Mesenchymal stem cell (in vitro differentiated cells and primary cell): ENCODE measurements around the gene SDR42E2.

ENCODE experiments used
- DNase-seq: peaks from one replicate; pipeline ENCODE4 v3.0.0-alpha.2; 2013
- H2AFZ ChIP-seq: one replicate; pipeline ENCODE4 v1.6.1; 2013; ENCODE audit warnings: low read depth, mild to moderate bottlenecking, control low read depth, inconsistent platforms, low read length, moderate library complexity
- H2AK5ac ChIP-seq: 2 replicates; pipeline ENCODE4 v1.6.1; 2013; ENCODE audit warnings: low read length, moderate library complexity, mild to moderate bottlenecking, inconsistent platforms; ENCODE audit not compliant: severe bottlenecking
- H2BK120ac ChIP-seq: one replicate; pipeline ENCODE4 v1.6.1; 2013; ENCODE audit warnings: low read depth, mild to moderate bottlenecking, inconsistent platforms, low read length, moderate library complexity
- H2BK12ac ChIP-seq, 2 experiments: one replicate each; pipeline ENCODE4 v1.6.1; 2013; ENCODE audit warnings: inconsistent platforms in 2 of 2, low read length in 2 of 2, mild to moderate bottlenecking in 2 of 2, moderate library complexity in 2 of 2, control low read depth in 1 of 2
- H2BK15ac ChIP-seq: one replicate; pipeline ENCODE4 v1.6.1; 2013; ENCODE audit warnings: mild to moderate bottlenecking, low read depth, inconsistent platforms; ENCODE audit not compliant: poor library complexity, severe bottlenecking
- H2BK5ac ChIP-seq: 2 replicates; pipeline ENCODE4 v1.6.1; 2013; ENCODE audit warnings: low read depth, mild to moderate bottlenecking, low read length, control low read depth, inconsistent platforms; ENCODE audit not compliant: poor library complexity, severe bottlenecking
- H3K14ac ChIP-seq, 2 experiments: one replicate each; pipeline ENCODE4 v1.6.1; 2013; ENCODE audit warnings: inconsistent platforms in 2 of 2, low read length in 2 of 2, control low read depth in 1 of 2, mild to moderate bottlenecking in 1 of 2, moderate library complexity in 1 of 2
- H3K18ac ChIP-seq, 2 experiments: one replicate each; pipeline ENCODE4 v1.6.1; 2013; ENCODE audit warnings: inconsistent platforms in 2 of 2, low read length in 2 of 2, control low read depth in 1 of 2, low read depth in 1 of 2, mild to moderate bottlenecking in 1 of 2
- H3K23ac ChIP-seq, 2 experiments: one replicate each; pipeline ENCODE4 v1.6.1; 2013; ENCODE audit warnings: inconsistent platforms in 2 of 2, low read length in 2 of 2, mild to moderate bottlenecking in 2 of 2, moderate library complexity in 2 of 2, control low read depth in 1 of 2
- H3K27ac ChIP-seq: 2 replicates; pipeline ENCODE4 v1.5.1; 2013; ENCODE audit warnings: mild to moderate bottlenecking, moderate library complexity, low read length, control low read depth, inconsistent platforms; ENCODE audit not compliant: poor library complexity, severe bottlenecking
- H3K27me3 ChIP-seq, 2 experiments: 2 replicates each; pipeline versions ENCODE4 v1.6.1 to v1.7.0; 2013; ENCODE audit warnings: low read length in 2 of 2, mild to moderate bottlenecking in 2 of 2, moderate library complexity in 2 of 2, control low read depth in 1 of 2, inconsistent platforms in 1 of 2; ENCODE audit not compliant: control insufficient read depth in 1 of 2, insufficient read depth in 1 of 2
- H3K36me3 ChIP-seq, 2 experiments: 2 replicates each; pipeline versions ENCODE4 v1.6.1 to v1.7.0; 2013; ENCODE audit warnings: low read length in 2 of 2, control low read depth in 1 of 2, inconsistent platforms in 1 of 2, low read depth in 1 of 2, mild to moderate bottlenecking in 1 of 2; ENCODE audit not compliant: insufficient read depth in 2 of 2, control insufficient read depth in 1 of 2
- H3K4ac ChIP-seq, 2 experiments: one replicate each; pipeline ENCODE4 v1.6.1; 2013; ENCODE audit warnings: inconsistent platforms in 2 of 2, low read length in 2 of 2, mild to moderate bottlenecking in 2 of 2, moderate library complexity in 2 of 2, control low read depth in 1 of 2, low read depth in 1 of 2
- H3K4me1 ChIP-seq: 2 replicates; pipeline ENCODE4 v1.6.1; 2013; ENCODE audit warnings: low read depth, low read length, control low read depth; ENCODE audit not compliant: control insufficient read depth, insufficient read depth
- H3K4me2 ChIP-seq: 2 replicates; pipeline ENCODE4 v1.6.1; 2013; ENCODE audit warnings: low read length, mild to moderate bottlenecking, inconsistent platforms; ENCODE audit not compliant: poor library complexity, severe bottlenecking
- H3K4me3 ChIP-seq, 2 experiments: 2 replicates each; pipeline versions ENCODE4 v1.5.1 to v1.7.0; 2013; ENCODE audit warnings: low read length in 2 of 2, mild to moderate bottlenecking in 2 of 2, control low read depth in 1 of 2, low read depth in 1 of 2; ENCODE audit not compliant: insufficient read depth in 1 of 2
- H3K79me1 ChIP-seq: replicated peaks from 2 replicates; pipeline ENCODE4 v1.6.1; 2013; ENCODE audit warnings: mild to moderate bottlenecking, control low read depth, low read length, inconsistent platforms; ENCODE audit not compliant: poor library complexity, severe bottlenecking
- H3K9ac ChIP-seq: 2 replicates; pipeline ENCODE4 v1.7.0; 2013; ENCODE audit warnings: mild to moderate bottlenecking, low read length, moderate library complexity
- H3K9me3 ChIP-seq: 2 replicates; pipeline ENCODE4 v1.7.0; 2013; ENCODE audit warnings: mild to moderate bottlenecking, low read length; ENCODE audit not compliant: control insufficient read depth
- H4K8ac ChIP-seq: one replicate; pipeline ENCODE4 v1.6.1; 2013; ENCODE audit warnings: inconsistent platforms, mild to moderate bottlenecking, low read length, moderate library complexity
- H4K91ac ChIP-seq: one replicate; pipeline ENCODE4 v1.6.1; 2013; ENCODE audit warnings: mild to moderate bottlenecking, low read length, inconsistent platforms
- WGBS: methylation state at CpG from one replicate; pipeline ENCODE4 v1.1.7; 2013; ENCODE audit warnings: mixed read lengths; 5-methylcytosine and 5-hydroxymethylcytosine counted together

The SDR42E2 gene

GRCh38 chr16:22144520-22144919 lies 17.8 kb upstream of the SDR42E2 start:
- Histone ChIP-seq H4K91ac (no peak overlapping the region), H2BK15ac (no peak overlapping the region), H4K8ac (no peak overlapping the region), H3K79me1 (no peaks in the 10 kb centered on the region), H3K27ac (no peak overlapping the region), H3K9me3 (no peaks in the 10 kb centered on the region), H3K4me2 (no peak overlapping the region), H3K27me3 (peaks cover 29 to 62% of the 10 kb centered on the region in 2 experiments), H3K18ac (no peak overlapping the region), H3K4ac (no peak overlapping the region), H3K9ac (no peak overlapping the region), H2BK120ac (no peak overlapping the region), H3K23ac (no peak overlapping the region), H3K4me3 (no peak overlapping the region), H2BK12ac (no peak overlapping the region), H2AK5ac (no peak overlapping the region), H2BK5ac (no peak overlapping the region), H3K14ac (no peak overlapping the region), H3K36me3 (no peaks in the 10 kb centered on the region), H3K4me1 (no peaks in the 10 kb centered on the region), H2AFZ (no peak overlapping the region)
- WGBS = 89% methylated on average over 6 of the region's 6 CpGs
- DNase-seq = no peak

GRCh38 chr16:22147853-22148252 lies 14.5 kb upstream of the SDR42E2 start:
- Histone ChIP-seq H2AK5ac (no peak overlapping the region), H3K4me1 (no peaks in the 10 kb centered on the region), H2BK5ac (no peak overlapping the region), H3K79me1 (no peaks in the 10 kb centered on the region), H3K18ac (no peak overlapping the region), H3K4me3 (no peak overlapping the region), H4K91ac (no peak overlapping the region), H2BK12ac (no peak overlapping the region), H3K4me2 (no peak overlapping the region), H2BK15ac (no peak overlapping the region), H2AFZ (peak overlapping the region; percentile 49), H3K36me3 (no peaks in the 10 kb centered on the region), H3K27ac (no peak overlapping the region), H2BK120ac (no peak overlapping the region), H3K9ac (no peak overlapping the region), H3K27me3 (peaks cover 23 to 51% of the 10 kb centered on the region in 2 experiments), H3K4ac (no peak overlapping the region), H3K14ac (no peak overlapping the region), H4K8ac (no peak overlapping the region), H3K9me3 (no peaks in the 10 kb centered on the region), H3K23ac (no peak overlapping the region)
- 77% methylated on average over 7 of the region's 9 CpGs for WGBS
- DNase-seq = no peak

GRCh38 chr16:22151246-22151998 lies 10.9 kb upstream of the SDR42E2 start:
- H2AFZ ChIP-seq = no peak overlapping the region
- H2BK5ac ChIP-seq = no peak overlapping the region
- no peak overlapping the region for H2BK12ac ChIP-seq
- no peak overlapping the region for H2BK15ac ChIP-seq
- no peaks in the 10 kb centered on the region for H3K9me3 ChIP-seq
- no peak overlapping the region for H3K4ac ChIP-seq
- peaks cover 13 to 49% of the 10 kb centered on the region in 2 experiments for H3K27me3 ChIP-seq
- 94% methylated on average over 5 of the region's 7 CpGs for WGBS
- no peak overlapping the region for H4K91ac ChIP-seq
- H3K79me1 ChIP-seq = no peaks in the 10 kb centered on the region
- H3K23ac ChIP-seq = no peak overlapping the region
- H3K4me3 ChIP-seq = no peak overlapping the region
- no peak overlapping the region for H3K18ac ChIP-seq
- H3K36me3 ChIP-seq = no peaks in the 10 kb centered on the region
- DNase-seq = no peak
- no peak overlapping the region for H4K8ac ChIP-seq
- no peak overlapping the region for H3K9ac ChIP-seq
- H3K27ac ChIP-seq = no peak overlapping the region
- no peak overlapping the region for H3K4me2 ChIP-seq
- H3K4me1 ChIP-seq = no peaks in the 10 kb centered on the region
- no peak overlapping the region for H2AK5ac ChIP-seq
- H3K14ac ChIP-seq = no peak overlapping the region
- no peak overlapping the region for H2BK120ac ChIP-seq

GRCh38 chr16:22152316-22152715 lies 10.0 kb upstream of the SDR42E2 start:
- Histone ChIP-seq H3K4me3 (no peak overlapping the region), H3K4me2 (no peak overlapping the region), H3K36me3 (no peaks in the 10 kb centered on the region), H3K79me1 (no peaks in the 10 kb centered on the region), H2BK120ac (no peak overlapping the region), H3K18ac (no peak overlapping the region), H3K9ac (no peak overlapping the region), H2BK5ac (no peak overlapping the region), H2AFZ (no peak overlapping the region), H4K91ac (no peak overlapping the region), H2AK5ac (no peak overlapping the region), H2BK12ac (no peak overlapping the region), H3K4me1 (no peaks in the 10 kb centered on the region), H3K9me3 (no peaks in the 10 kb centered on the region), H2BK15ac (no peak overlapping the region), H3K14ac (no peak overlapping the region), H3K27me3 (peaks cover 10 to 44% of the 10 kb centered on the region in 2 experiments), H4K8ac (no peak overlapping the region), H3K23ac (no peak overlapping the region), H3K4ac (no peak overlapping the region), H3K27ac (no peak overlapping the region)
- DNase-seq = no peak
- WGBS = 89% methylated on average over 11 of the region's 11 CpGs
